IMR-90 (cell line): Measurements from ENCODE around the gene LPA. TPM values are rescaled to one million over a fixed set of nuclear protein-coding genes. Genes with fewer than 3 reads are reported as not detected.
"Not testable (repeated sequence)": the region's sequence is repeated elsewhere in the genome, so short reads cannot be mapped to it uniquely, and the experiment has no call there.

Source experiments
- ATAC-seq: fragments of 200-7000 bp; cut with Tn5 transposase; 2 replicates; pipeline ENCODE4 v1.9.1; 2020; ENCODE audit warnings: low read depth, mild to moderate bottlenecking, moderate library complexity
- Bru-seq: library from RNA; stranded (reverse); fragments of 400-500 nt; gene quantifications from one replicate; lab custom pipeline; 2021; lab: Mats Ljungman, UMichigan
- BruChase-seq, 2 experiments: library from RNA; stranded (reverse); fragments of 400-500 nt; gene quantifications; one replicate each; lab custom pipeline; 2021; lab: Mats Ljungman, UMichigan
- BruUV-seq: library from RNA; stranded (reverse); fragments of 400-500 nt; replicated peaks from 2 replicates; lab custom pipeline; 2021; lab: Mats Ljungman, UMichigan
- CTCF ChIA-PET: fragments of 300-600 bp; formaldehyde crosslinking; extraction: SDS; loops from one replicate; lab custom pipeline; 2021; ENCODE audit warnings: antibody characterized with exemption; lab: Yijun Ruan, JAX
- POLR2A ChIA-PET: fragments of 300-600 bp; sonication (Branson Sonifier 250); formaldehyde crosslinking; loops from one replicate; lab custom pipeline; 2022; ENCODE audit warnings: antibody characterized with exemption; ENCODE audit not compliant: unreplicated experiment; lab: Charles Lee
- DNase-seq: peaks from one replicate; pipeline ENCODE4 v3.0.0; 2013
- H2AFZ ChIP-seq: replicated peaks from 2 replicates; pipeline ENCODE3; 2013; ENCODE audit warnings: low read length, mild to moderate bottlenecking; ENCODE audit not compliant: poor library complexity
- H2AK5ac ChIP-seq: 2 replicates; pipeline ENCODE4 v1.6.1; 2013; ENCODE audit warnings: low read depth, low read length, inconsistent platforms
- H2AK9ac ChIP-seq: replicated peaks from 2 replicates; pipeline ENCODE3; 2013; ENCODE audit warnings: mild to moderate bottlenecking, low read depth, low read length, moderate library complexity; ENCODE audit not compliant: poor library complexity
- H2BK120ac ChIP-seq: 2 replicates; pipeline ENCODE4 v1.6.1; 2013; ENCODE audit warnings: low read depth, low read length, inconsistent platforms
- H2BK15ac ChIP-seq: 3 replicates; pipeline ENCODE4 v1.6.1; 2013; ENCODE audit warnings: low read depth, low read length, inconsistent platforms
- H2BK20ac ChIP-seq: 2 replicates; pipeline ENCODE4 v1.6.1; 2013; ENCODE audit warnings: low read depth, mild to moderate bottlenecking, inconsistent platforms, low read length, moderate library complexity
- H2BK5ac ChIP-seq: 2 replicates; pipeline ENCODE4 v1.6.1; 2013; ENCODE audit warnings: mild to moderate bottlenecking, low read depth, low read length, inconsistent platforms; ENCODE audit not compliant: poor library complexity, severe bottlenecking
- H3K14ac ChIP-seq: replicated peaks from 2 replicates; pipeline ENCODE4 v1.6.1; 2013; ENCODE audit warnings: low read depth, low read length, inconsistent platforms
- H3K18ac ChIP-seq: 2 replicates; pipeline ENCODE4 v1.6.1; 2013; ENCODE audit warnings: low read depth, low read length, control low read depth
- H3K23ac ChIP-seq: 2 replicates; pipeline ENCODE4 v1.6.1; 2013; ENCODE audit warnings: low read depth, low read length, inconsistent platforms
- H3K27ac ChIP-seq: 2 replicates; pipeline ENCODE4 v1.5.1; 2013; ENCODE audit warnings: mild to moderate bottlenecking, control low read depth, low read length; ENCODE audit not compliant: insufficient read depth
- H3K27me3 ChIP-seq: 2 replicates; pipeline ENCODE4 v1.6.1; 2013; ENCODE audit warnings: low read length; ENCODE audit not compliant: control insufficient read depth, insufficient read depth
- H3K36me3 ChIP-seq: 2 replicates; pipeline ENCODE4 v1.6.1; 2013; ENCODE audit warnings: low read length, mixed read lengths; ENCODE audit not compliant: control insufficient read depth, insufficient read depth
- H3K4ac ChIP-seq: 2 replicates; pipeline ENCODE4 v1.6.1; 2013; ENCODE audit warnings: low read depth, low read length, inconsistent platforms
- H3K4me1 ChIP-seq: 2 replicates; pipeline ENCODE4 v1.6.1; 2013; ENCODE audit warnings: low read length, mixed read lengths; ENCODE audit not compliant: control insufficient read depth, insufficient read depth
- H3K4me2 ChIP-seq: 2 replicates; pipeline ENCODE4 v1.6.1; 2013; ENCODE audit warnings: low read depth, mild to moderate bottlenecking, control low read depth, low read length, moderate library complexity
- H3K4me3 ChIP-seq: 2 replicates; pipeline ENCODE4 v1.5.1; 2013; ENCODE audit warnings: low read depth, mild to moderate bottlenecking, control low read depth, low read length, moderate library complexity; ENCODE audit not compliant: insufficient read depth
- H3K56ac ChIP-seq: 2 replicates; pipeline ENCODE4 v1.6.1; 2013; ENCODE audit warnings: low read length, inconsistent platforms; ENCODE audit not compliant: insufficient read depth; ENCODE audit errors: extremely low read depth
- H3K79me1 ChIP-seq, 2 experiments: 2 replicates each; pipeline ENCODE4 v1.6.1; 2013; ENCODE audit warnings: low read length in 2 of 2, inconsistent platforms in 1 of 2, low read depth in 1 of 2
- H3K9ac ChIP-seq: 2 replicates; pipeline ENCODE4 v1.6.1; 2013; ENCODE audit warnings: low read depth, low read length, control low read depth
- H3K9me1 ChIP-seq: 2 replicates; pipeline ENCODE4 v1.6.1; 2013; ENCODE audit warnings: low read length, inconsistent platforms; ENCODE audit not compliant: insufficient read depth
- H3K9me3 ChIP-seq: 2 replicates; pipeline ENCODE4 v1.6.1; 2013; ENCODE audit warnings: low read length; ENCODE audit not compliant: control insufficient read depth, insufficient read depth
- H4K20me1 ChIP-seq: 2 replicates; pipeline ENCODE4 v1.6.1; 2013; ENCODE audit warnings: low read length, inconsistent platforms; ENCODE audit not compliant: insufficient read depth
- H4K5ac ChIP-seq: 2 replicates; pipeline ENCODE4 v1.6.1; 2013; ENCODE audit warnings: mild to moderate bottlenecking, low read depth, low read length, control low read depth
- H4K8ac ChIP-seq, 2 experiments: 2 replicates each; pipeline ENCODE4 v1.6.1; 2013; ENCODE audit warnings: low read depth in 2 of 2, low read length in 2 of 2, control low read depth in 1 of 2, inconsistent platforms in 1 of 2
- H4K91ac ChIP-seq: 2 replicates; pipeline ENCODE4 v1.6.1; 2013; ENCODE audit warnings: low read depth, low read length, inconsistent platforms; ENCODE audit not compliant: insufficient read depth
- WGBS, 2 experiments: methylation state at CpG; one replicate each; pipeline versions ENCODE4 v1.1.5 to v1.1.7; 2013; ENCODE audit warnings: missing lambda C conversion rate in 2 of 2; ENCODE audit not compliant: insufficient read length in 1 of 2; ENCODE audit errors: extremely low coverage in 2 of 2; 5-methylcytosine and 5-hydroxymethylcytosine counted together
- dilution Hi-C: fragments of 300-500 bp; cut with HindIII; formaldehyde crosslinking; loops from one replicate; pipeline ENCODE4 v1.14.3; 2018; ENCODE audit warnings: low sequenced_read_pairs; ENCODE audit not compliant: unreplicated experiment
- in situ Hi-C: fragments of 300-500 bp; cut with MboI; formaldehyde crosslinking; loops from 3 replicates; pipeline ENCODE4 v1.14.3; 2019; ENCODE audit warnings: low sequenced_read_pairs, inconsistent platforms, mixed read lengths
- intact Hi-C: fragments of 100-400 bp; cut with micrococcal nuclease; formaldehyde crosslinking; loops from 2 replicates; pipeline ENCODE4 v1.10.0; 2022
- long read RNA-seq: library from polyadenylated mRNA; unstranded; transcript quantifications from one replicate; pipeline ENCODE4 v2.0.0, GENCODE V29; 2021; ENCODE audit not compliant: unreplicated experiment
- polyA plus RNA-seq, 3 experiments: library from polyadenylated mRNA; depleted of rRNA; stranded (reverse); fragments of >200 nt; gene quantifications; 2 replicates each; pipeline ENCODE4 v1.2.3, GENCODE V29; 2012; ENCODE audit warnings: low replicate concordance in 1 of 3
- total RNA-seq: library from RNA; depleted of rRNA; stranded (reverse); fragments of >200 nt; gene quantifications from 2 replicates; pipeline ENCODE4 v1.2.3, GENCODE V29; 2012; rRNA removed

Gene LPA
- total RNA-seq, result not detected in 2 replicates
- polyA plus RNA-seq (2012; rRNA removed), result not detected in 2 replicates
- not detected in 2 replicates for polyA plus RNA-seq (2012; cell fraction: cytosol; rRNA removed)
- polyA plus RNA-seq (2012; cell fraction: nucleus; rRNA removed; ENCODE audit: low replicate concordance), result not detected in 2 replicates
- not detected for Bru-seq, nascent RNA
- BruChase-seq, experiment 1, labeled RNA remaining after a 6-hour chase, result not detected
- not detected for BruChase-seq, experiment 2, labeled RNA remaining after a 2-hour chase
- long read RNA-seq, result 0 reads

GRCh38 chr6:160664198-160664597 lies at the start of gene LPA:
Gene LPA (minus strand): TSS chr6:160664275. CDS start chr6:160664214, 61 bp downstream.
- H3K9me1 ChIP-seq, DNase-seq, H2AK5ac ChIP-seq, H3K56ac ChIP-seq, H4K91ac ChIP-seq, H3K18ac ChIP-seq, H2BK5ac ChIP-seq, POLR2A ChIA-PET, in situ Hi-C loops, H2AK9ac ChIP-seq, H3K27me3 ChIP-seq, H2BK120ac ChIP-seq, dilution Hi-C loops, intact Hi-C loops, H3K4ac ChIP-seq, H4K5ac ChIP-seq, H2BK20ac ChIP-seq, H4K20me1 ChIP-seq, BruUV-seq, H3K23ac ChIP-seq, H2AFZ ChIP-seq, ATAC-seq, H3K9ac ChIP-seq, H3K79me1 ChIP-seq, H3K4me1 ChIP-seq, CTCF ChIA-PET, H3K36me3 ChIP-seq, H3K4me2 ChIP-seq, H2BK15ac ChIP-seq, H4K8ac ChIP-seq, H3K27ac ChIP-seq, H3K4me3 ChIP-seq, H3K14ac ChIP-seq: not testable (repeated sequence)
- peaks cover 31% of the 10 kb centered on the region for H3K9me3 ChIP-seq
- no CpG with 5 or more reads among the region's 1 CpG for WGBS, 2 experiments

- H2AK5ac ChIP-seq, H3K27ac ChIP-seq, dilution Hi-C loops, H3K27me3 ChIP-seq, H3K14ac ChIP-seq, H3K23ac ChIP-seq, H3K4me2 ChIP-seq, intact Hi-C loops, H2AK9ac ChIP-seq, BruUV-seq, H3K4ac ChIP-seq, H4K20me1 ChIP-seq, H2BK20ac ChIP-seq, DNase-seq, H4K8ac ChIP-seq, H3K18ac ChIP-seq, H3K36me3 ChIP-seq, CTCF ChIA-PET, H3K9me3 ChIP-seq, H3K79me1 ChIP-seq, H3K4me1 ChIP-seq, H4K5ac ChIP-seq, H3K4me3 ChIP-seq, H3K56ac ChIP-seq, H2BK5ac ChIP-seq, in situ Hi-C loops, POLR2A ChIA-PET, H2BK120ac ChIP-seq, H2BK15ac ChIP-seq, H3K9ac ChIP-seq, ATAC-seq, H2AFZ ChIP-seq, H3K9me1 ChIP-seq, H4K91ac ChIP-seq: not testable (repeated sequence)
Measured at GRCh38 chr6:160708993-160709392, 44.9 kb upstream of the LPA start.
